T-helper 2 cell treated with Interferon-gamma antibody and Interleukin-4, amounts not matched to agents 100 ng/mL and 5 ng/mL, for 36 hours (primary cell): ENCODE measurements around the gene PCDHGA9. TPM values are rescaled to one million over a fixed set of nuclear protein-coding genes. Genes with fewer than 3 reads are reported as not detected.
"Not testable (repeated sequence)": the region's sequence is repeated elsewhere in the genome, so short reads cannot be mapped to it uniquely, and the experiment has no call there.

Experiments
- intact Hi-C: fragments of 100-400 bp; cut with micrococcal nuclease; formaldehyde crosslinking; loops from one replicate; pipeline ENCODE4 v1.15.1; 2023
- total RNA-seq: library from RNA; stranded (reverse); gene quantifications from 2 replicates; pipeline ENCODE4 v1.2.3, GENCODE V29; 2022

The PCDHGA9 gene
- total RNA-seq, 1 donor from 2014 or later: 0.34 TPM

GRCh38 chr5:141413540-141414069, 11.0 kb downstream of the PCDHGA9 start:
- intact Hi-C loops: loop anchor here (2.0 to 10.0 kb wide), 4 partner anchors 91 to 179 kb away; partner anchors contain the start of gene TAF7

DNA sequence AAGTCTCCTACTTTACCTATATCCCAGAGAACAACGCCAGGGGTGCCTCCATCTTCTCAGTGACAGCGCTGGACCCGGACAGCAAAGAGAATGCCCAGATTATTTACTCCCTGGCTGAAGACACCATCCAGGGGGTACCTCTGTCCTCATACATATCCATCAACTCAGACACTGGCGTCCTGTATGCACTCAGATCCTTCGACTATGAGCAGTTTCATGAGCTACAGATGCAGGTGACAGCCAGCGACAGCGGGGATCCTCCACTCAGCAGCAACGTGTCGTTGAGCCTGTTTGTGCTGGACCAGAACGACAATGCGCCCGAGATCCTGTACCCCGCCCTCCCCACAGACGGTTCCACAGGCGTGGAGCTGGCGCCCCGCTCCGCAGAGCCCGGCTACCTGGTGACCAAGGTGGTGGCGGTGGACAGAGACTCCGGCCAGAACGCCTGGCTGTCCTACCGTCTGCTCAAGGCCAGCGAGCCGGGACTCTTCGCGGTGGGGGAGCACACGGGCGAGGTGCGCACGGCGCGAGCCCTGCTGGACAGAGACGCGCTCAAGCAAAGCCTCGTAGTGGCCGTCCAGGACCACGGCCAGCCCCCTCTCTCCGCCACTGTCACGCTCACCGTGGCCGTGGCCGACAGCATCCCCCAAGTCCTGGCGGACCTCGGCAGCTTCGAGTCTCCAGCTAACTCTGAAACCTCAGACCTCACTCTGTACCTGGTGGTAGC, 12.1 kb downstream of the PCDHGA9 start:
- intact Hi-C loops: loop anchor here (5.0 to 10.0 kb wide), 2 partner anchors 92 to 180 kb away; partner anchors contain the start of gene TAF7

GRCh38 chr5:141415275-141415618, 12.7 kb downstream of the PCDHGA9 start:
- intact Hi-C loops: loop anchor here (10.0 kb wide), 1 partner anchor 180 kb away; no protein-coding TSS in a partner anchor

GRCh38 chr5:141417494-141418172, 15.1 kb downstream of the PCDHGA9 start, which contains the start of gene PCDHGB7:
Gene PCDHGB7, plus strand, starts transcription at chr5:141417677. Its CDS starts 183 bp downstream, at chr5:141417860.
- intact Hi-C loops: loop anchor here (1.0 to 10.0 kb wide), 2 partner anchors 95 to 183 kb away; no protein-coding TSS in a partner anchor

- intact Hi-C loops: loop anchor here (10.0 kb wide), 1 partner anchor 184 kb away; no protein-coding TSS in a partner anchor
Observed at GRCh38 chr5:141419074-141419880, 16.7 kb downstream of the PCDHGA9 start.

- intact Hi-C loops: loop anchor here (5.0 kb wide), 2 partner anchors 56 to 59 kb away; partner anchors contain the start of genes PCDHGA5 and PCDHGC3
Observed at GRCh38 chr5:141420855-141421488, 18.4 kb downstream of the PCDHGA9 start, which contains the start of gene PCDHGA11. Gene PCDHGA11, plus strand, starts transcription at chr5:141421051. Its CDS starts 177 bp downstream, at chr5:141421228.

DNA sequence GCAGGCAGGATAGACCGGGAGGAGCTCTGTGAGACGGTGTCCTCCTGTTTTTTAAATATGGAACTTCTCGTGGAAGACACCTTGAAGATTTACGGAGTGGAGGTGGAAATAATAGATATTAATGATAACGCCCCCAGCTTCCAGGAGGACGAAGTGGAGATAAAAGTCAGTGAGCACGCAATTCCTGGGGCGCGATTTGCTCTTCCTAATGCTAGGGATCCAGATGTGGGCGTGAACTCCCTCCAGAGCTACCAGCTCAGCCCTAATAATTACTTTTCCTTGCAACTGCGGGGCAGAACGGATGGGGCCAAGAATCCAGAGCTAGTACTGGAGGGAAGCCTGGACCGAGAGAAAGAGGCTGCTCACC, 18.9 kb downstream of the PCDHGA9 start:
- intact Hi-C loops: loop anchor here (5.0 kb wide), 2 partner anchors 56 to 59 kb away; partner anchors contain the start of genes PCDHGA5 and PCDHGC3

DNA sequence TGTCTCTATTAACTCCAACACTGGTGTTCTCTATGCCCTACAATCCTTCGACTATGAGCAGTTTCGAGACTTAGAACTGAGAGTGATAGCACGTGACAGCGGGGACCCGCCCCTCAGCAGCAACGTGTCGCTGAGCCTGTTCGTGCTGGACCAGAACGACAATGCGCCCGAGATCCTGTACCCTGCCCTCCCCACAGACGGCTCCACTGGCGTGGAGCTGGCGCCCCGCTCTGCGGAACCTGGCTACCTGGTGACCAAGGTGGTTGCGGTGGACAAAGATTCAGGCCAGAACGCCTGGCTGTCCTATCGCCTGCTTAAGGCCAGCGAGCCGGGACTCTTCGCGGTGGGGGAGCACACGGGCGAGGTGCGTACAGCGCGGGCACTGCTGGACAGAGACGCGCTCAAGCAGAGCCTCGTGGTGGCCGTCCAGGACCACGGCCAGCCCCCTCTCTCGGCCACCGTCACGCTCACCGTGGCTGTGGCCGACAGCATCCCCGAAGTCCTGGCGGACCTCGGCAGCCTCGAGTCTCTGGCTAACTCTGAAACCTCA, 20.2 kb downstream of the PCDHGA9 start:
- intact Hi-C loops: loop anchor here (5.0 kb wide), 2 partner anchors 54 to 61 kb away; partner anchors contain the start of genes PCDHGA5 and PCDHGC3

DNA sequence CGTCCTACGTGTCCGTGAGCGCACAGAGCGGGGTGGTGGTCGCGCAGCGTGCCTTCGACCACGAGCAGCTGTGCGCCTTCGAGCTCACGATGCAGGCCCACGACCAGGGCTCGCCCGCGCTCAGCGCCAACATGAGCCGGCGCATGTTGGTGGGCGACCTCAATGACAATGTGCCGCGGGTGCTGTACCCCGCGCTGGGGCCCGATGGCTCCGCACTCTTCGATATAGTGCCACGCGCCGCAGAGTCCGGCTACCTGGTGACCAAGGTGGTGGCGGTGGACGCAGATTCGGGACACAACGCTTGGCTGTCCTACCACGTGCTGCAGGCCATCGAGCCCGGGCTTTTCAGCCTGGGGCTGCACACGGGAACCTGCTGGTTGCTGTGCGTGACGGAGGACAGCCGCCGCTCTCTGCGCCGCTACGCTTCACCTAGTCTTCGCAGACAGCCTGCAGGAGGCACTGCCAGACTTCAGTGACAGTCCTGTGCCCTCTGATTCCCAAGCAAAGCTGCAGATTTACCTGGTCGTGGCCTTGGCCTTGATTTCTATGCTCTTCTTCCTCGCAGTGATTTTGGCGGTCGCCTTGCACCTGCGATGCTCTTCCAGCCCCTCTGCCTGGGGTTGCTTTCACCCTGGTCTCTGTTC, 25.3 kb downstream of the PCDHGA9 start:
- intact Hi-C loops: no loop called here

DNA sequence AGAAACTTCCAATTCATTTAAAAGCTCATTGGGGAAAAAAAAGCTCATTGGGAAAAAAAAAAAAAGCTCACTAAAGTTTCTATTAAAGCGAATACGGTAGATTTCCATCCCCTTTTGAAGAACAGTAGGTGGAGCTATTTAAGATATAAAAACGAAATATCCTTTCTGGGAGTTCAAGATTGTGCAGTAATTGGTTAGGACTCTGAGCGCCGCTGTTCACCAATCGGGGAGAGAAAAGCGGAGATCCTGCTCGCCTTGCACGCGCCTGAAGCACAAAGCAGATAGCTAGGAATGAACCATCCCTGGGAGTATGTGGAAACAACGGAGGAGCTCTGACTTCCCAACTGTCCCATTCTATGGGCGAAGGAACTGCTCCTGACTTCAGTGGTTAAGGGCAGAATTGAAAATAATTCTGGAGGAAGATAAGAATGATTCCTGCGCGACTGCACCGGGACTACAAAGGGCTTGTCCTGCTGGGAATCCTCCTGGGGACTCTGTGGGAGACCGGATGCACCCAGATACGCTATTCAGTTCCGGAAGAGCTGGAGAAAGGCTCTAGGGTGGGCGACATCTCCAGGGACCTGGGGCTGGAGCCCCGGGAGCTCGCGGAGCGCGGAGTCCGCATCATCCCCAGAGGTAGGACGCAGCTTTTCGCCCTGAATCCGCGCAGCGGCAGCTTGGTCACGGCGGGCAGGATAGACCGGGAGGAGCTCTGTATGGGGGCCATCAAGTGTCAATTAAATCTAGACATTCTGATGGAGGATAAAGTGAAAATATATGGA, 27.9 kb downstream of the PCDHGA9 start, which contains the start of gene PCDHGA12:
Gene PCDHGA12 (plus strand): TSS at position 176 of the 782 bp plus-strand sequence. CDS start 253 bp downstream, at position 429.
- intact Hi-C loops: no loop called here

DNA sequence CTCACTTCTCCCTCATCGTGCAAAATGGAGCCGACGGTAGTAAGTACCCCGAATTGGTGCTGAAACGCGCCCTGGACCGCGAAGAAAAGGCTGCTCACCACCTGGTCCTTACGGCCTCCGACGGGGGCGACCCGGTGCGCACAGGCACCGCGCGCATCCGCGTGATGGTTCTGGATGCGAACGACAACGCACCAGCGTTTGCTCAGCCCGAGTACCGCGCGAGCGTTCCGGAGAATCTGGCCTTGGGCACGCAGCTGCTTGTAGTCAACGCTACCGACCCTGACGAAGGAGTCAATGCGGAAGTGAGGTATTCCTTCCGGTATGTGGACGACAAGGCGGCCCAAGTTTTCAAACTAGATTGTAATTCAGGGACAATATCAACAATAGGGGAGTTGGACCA, 28.7 kb downstream of the PCDHGA9 start:
- intact Hi-C loops: no loop called here

GRCh38 chr5:141432308-141432707, 29.7 kb downstream of the PCDHGA9 start:
- intact Hi-C loops: not testable (repeated sequence)

DNA sequence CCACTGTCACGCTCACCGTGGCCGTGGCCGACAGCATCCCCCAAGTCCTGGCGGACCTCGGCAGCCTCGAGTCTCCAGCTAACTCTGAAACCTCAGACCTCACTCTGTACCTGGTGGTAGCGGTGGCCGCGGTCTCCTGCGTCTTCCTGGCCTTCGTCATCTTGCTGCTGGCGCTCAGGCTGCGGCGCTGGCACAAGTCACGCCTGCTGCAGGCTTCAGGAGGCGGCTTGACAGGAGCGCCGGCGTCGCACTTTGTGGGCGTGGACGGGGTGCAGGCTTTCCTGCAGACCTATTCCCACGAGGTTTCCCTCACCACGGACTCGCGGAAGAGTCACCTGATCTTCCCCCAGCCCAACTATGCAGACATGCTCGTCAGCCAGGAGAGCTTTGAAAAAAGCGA, 30.1 kb downstream of the PCDHGA9 start:
- intact Hi-C loops: not testable (repeated sequence)

- intact Hi-C loops: no loop called here
Observed at GRCh38 chr5:141434006-141434405, 31.4 kb downstream of the PCDHGA9 start.

DNA sequence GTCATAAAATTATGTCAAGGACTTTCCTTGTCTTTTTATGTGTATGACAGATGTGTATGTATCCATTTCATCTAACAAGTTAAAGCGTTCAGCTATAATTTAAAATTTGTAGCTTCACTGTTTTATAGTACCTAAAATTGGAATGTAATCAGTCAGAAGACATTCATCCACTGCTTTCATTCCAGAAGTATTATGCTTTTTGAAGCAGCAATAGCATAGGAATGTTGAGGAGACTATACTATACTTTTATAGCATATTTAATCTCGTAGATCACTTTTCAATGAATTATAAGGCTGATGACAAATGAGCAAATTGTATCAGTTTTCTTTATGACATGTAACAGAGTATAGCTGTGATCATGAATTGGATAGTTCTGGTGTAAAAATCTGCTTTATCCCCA, 34.6 kb downstream of the PCDHGA9 start:
- intact Hi-C loops: no loop called here

- intact Hi-C loops: no loop called here
Observed at GRCh38 chr5:141439411-141440141, 37.0 kb downstream of the PCDHGA9 start.

- intact Hi-C loops: no loop called here
Observed at GRCh38 chr5:141440341-141440740, 37.8 kb downstream of the PCDHGA9 start.

GRCh38 chr5:141441571-141442170, 39.1 kb downstream of the PCDHGA9 start:
- intact Hi-C loops: no loop called here
